ENCODE results near the gene RNF213.
"Not testable (repeated sequence)": the region's sequence is repeated elsewhere in the genome, so short reads cannot be mapped to it uniquely, and the experiment has no call there.

RNF213 gene

GRCh38 chr17:80253631-80254395 is 6.8 kb upstream of the RNF213 start:
- DNase-seq (ENCODE audit: insufficient read length, low spot score) (no peak), FAIRE-seq (no peak)
- no peak for TF ChIP-seq POLR2A (IDR thresholded peaks at IDR 0.05; ENCODE audit: low read depth, low read length)

- FAIRE-seq (peak; percentile 50), DNase-seq (ENCODE audit: insufficient read length, low spot score) (peak; percentile 93)
- no peak; the same call in 1 of the 2 replicates for TF ChIP-seq POLR2A (IDR thresholded peaks at IDR 0.05; ENCODE audit: low read depth, low read length)
Measured at GRCh38 chr17:80254396-80255251, 6.0 kb upstream of the RNF213 start.

GRCh38 chr17:80256034-80256350 is 4.7 kb upstream of the RNF213 start:
- no peak for DNase-seq (ENCODE audit: insufficient read length, low spot score)
- TF ChIP-seq POLR2A (IDR thresholded peaks at IDR 0.05; ENCODE audit: low read depth, low read length) = no peak
- no peak for FAIRE-seq

GRCh38 chr17:80257716-80258213 is 2.9 kb upstream of the RNF213 start:
- DNase-seq (ENCODE audit: insufficient read length, low spot score) = no peak
- no peak for TF ChIP-seq POLR2A (IDR thresholded peaks at IDR 0.05; ENCODE audit: low read depth, low read length)
- no peak for FAIRE-seq

GRCh38 chr17:80258296-80258695 is 2.4 kb upstream of the RNF213 start:
- FAIRE-seq = not testable (repeated sequence)

GRCh38 chr17:80259457-80260068 is 1.1 kb upstream of the RNF213 start:
- DNase-seq (ENCODE audit: insufficient read length, low spot score) (no peak), FAIRE-seq (no peak)
- TF ChIP-seq POLR2A (IDR thresholded peaks at IDR 0.05; ENCODE audit: low read depth, low read length) = no peak

More at GRCh38 chr17:80258296-80258695, 2.4 kb upstream of the RNF213 start:
- not testable (repeated sequence) for DNase-seq (ENCODE audit: insufficient read length, low spot score)

- no peak for FAIRE-seq
- peak; percentile 68 for TF ChIP-seq POLR2A (IDR thresholded peaks at IDR 0.05; ENCODE audit: low read depth, low read length)
- peak; percentile 91 for DNase-seq (ENCODE audit: insufficient read length, low spot score)
Measured at GRCh38 chr17:80260069-80260535, 550 bp upstream of the RNF213 start.

- DNase-seq (ENCODE audit: insufficient read length, low spot score) (peak; percentile 41), FAIRE-seq (no peak)
- TF ChIP-seq POLR2A (IDR thresholded peaks at IDR 0.05; ENCODE audit: low read depth, low read length) = no peak
Measured at GRCh38 chr17:80261159-80261894, 675 bp downstream of the RNF213 start.

- FAIRE-seq = no peak
- TF ChIP-seq POLR2A (IDR thresholded peaks at IDR 0.05; ENCODE audit: low read depth, low read length) = no peak
- DNase-seq (ENCODE audit: insufficient read length, low spot score) = no peak
Measured at GRCh38 chr17:80261895-80262279, 1.2 kb downstream of the RNF213 start.

GRCh38 chr17:80262291-80262690 is 1.6 kb downstream of the RNF213 start:
- no peak for FAIRE-seq
- no peak for DNase-seq (ENCODE audit: insufficient read length, low spot score)
- no peak for TF ChIP-seq POLR2A (IDR thresholded peaks at IDR 0.05; ENCODE audit: low read depth, low read length)

- no peak for TF ChIP-seq POLR2A (IDR thresholded peaks at IDR 0.05; ENCODE audit: low read depth, low read length)
- DNase-seq (ENCODE audit: insufficient read length, low spot score) (no peak), FAIRE-seq (no peak)
Measured at GRCh38 chr17:80262775-80263244, 2.2 kb downstream of the RNF213 start.

GRCh38 chr17:80263253-80264204 is 2.9 kb downstream of the RNF213 start:
- DNase-seq (ENCODE audit: insufficient read length, low spot score) (no peak), FAIRE-seq (no peak)

More at GRCh38 chr17:80263253-80264204, 2.9 kb downstream of the RNF213 start:
- TF ChIP-seq POLR2A (IDR thresholded peaks at IDR 0.05; ENCODE audit: low read depth, low read length) = no peak
